ENCODE results near the gene TNNT1.

The TNNT1 gene

DNA sequence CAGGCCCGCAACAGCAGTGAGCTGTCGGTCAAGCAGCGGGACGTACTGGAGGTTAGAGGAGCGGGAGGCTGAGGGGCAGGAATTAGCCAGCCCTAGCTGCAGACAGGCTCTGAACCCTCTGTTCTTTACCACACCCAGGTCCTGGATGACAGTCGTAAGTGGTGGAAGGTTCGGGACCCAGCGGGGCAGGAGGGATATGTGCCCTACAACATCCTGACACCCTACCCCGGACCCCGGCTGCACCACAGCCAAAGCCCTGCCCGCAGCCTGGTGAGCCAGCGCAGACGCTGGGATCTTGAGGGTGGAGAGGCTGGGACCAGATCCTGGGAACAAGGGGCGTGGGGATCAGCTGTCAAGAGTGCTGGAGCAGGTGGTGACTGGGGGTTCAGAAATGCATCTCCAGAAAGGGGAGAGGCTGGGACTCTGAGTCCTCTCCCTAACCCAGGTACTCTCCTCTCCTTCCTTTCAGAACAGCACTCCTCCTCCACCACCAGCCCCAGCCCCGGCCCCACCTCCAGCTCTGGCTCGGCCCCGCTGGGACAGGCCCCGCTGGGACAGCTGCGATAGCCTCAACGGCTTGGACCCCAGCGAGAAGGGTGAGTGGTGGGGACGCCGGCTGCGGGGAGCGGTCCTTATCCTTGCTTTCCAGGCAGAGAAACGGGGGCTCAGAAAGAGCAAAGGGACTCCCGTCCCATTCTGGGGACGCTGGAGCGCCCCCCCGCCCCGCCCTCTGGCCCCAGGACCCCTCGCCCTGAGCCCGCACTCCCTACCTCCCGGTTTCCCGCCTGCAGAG is 62.9 kb downstream of the TNNT1 start:
- no peak for TF ChIP-seq SUZ12 (IDR thresholded peaks at IDR 0.05; ENCODE audit: extremely low read depth, insufficient read depth, insufficient read length)
- TF ChIP-seq YY1 (IDR thresholded peaks at IDR 0.05; ENCODE audit: insufficient read depth, insufficient read length): no peak
- TF ChIP-seq ZNF274 (IDR thresholded peaks at IDR 0.05; ENCODE audit: low read depth, low read length): no peak
- Histone ChIP-seq H3K36me3 (ENCODE audit: insufficient read depth, insufficient read length, low read length) (peaks cover 21% of the 10 kb centered on the region), H3K4me3 (ENCODE audit: insufficient read length, low read depth) (peak overlapping the region; percentile 39), H3K27me3 (ENCODE audit: insufficient read depth, insufficient read length) (peaks cover 20% of the 10 kb centered on the region), H3K9me3 (ENCODE audit: insufficient read depth, low read length) (no peaks in the 10 kb centered on the region), H3K4me1 (ENCODE audit: insufficient read depth, insufficient read length) (peaks cover 20% of the 10 kb centered on the region), H3K9ac (ENCODE audit: insufficient read length, low read depth) (peak overlapping the region; percentile 15)
- DNase-seq (ENCODE audit: low read depth, low spot score): no peak

DNA sequence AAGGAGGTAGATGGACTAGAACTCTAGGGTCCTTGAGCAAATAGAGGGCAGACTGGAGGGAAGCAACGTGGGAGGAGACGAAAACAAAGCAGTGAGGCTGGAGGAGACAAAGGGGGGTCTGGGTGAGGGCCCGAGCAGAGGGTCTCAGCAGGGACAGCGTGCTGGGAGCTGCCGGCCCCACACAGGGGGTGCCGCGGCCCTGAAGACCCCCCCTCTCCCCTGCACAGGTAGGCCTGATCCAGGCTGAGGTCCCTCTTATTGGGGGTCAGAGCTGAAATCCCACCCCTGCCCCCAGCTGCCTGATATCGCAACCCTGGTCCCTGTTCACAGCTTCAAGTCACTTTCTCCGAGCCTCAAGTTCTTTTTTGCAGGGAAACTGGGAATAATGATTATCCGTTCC is 64.6 kb downstream of the TNNT1 start:
- DNase-seq (ENCODE audit: low read depth, low spot score): no peak
- Histone ChIP-seq H3K4me3 (ENCODE audit: insufficient read length, low read depth) (no peak overlapping the region), H3K4me1 (ENCODE audit: insufficient read depth, insufficient read length) (peaks cover 18% of the 10 kb centered on the region), H3K9me3 (ENCODE audit: insufficient read depth, low read length) (no peaks in the 10 kb centered on the region), H3K9ac (ENCODE audit: insufficient read length, low read depth) (peak overlapping the region; percentile 32), H3K36me3 (ENCODE audit: insufficient read depth, insufficient read length, low read length) (peaks cover 10% of the 10 kb centered on the region), H3K27me3 (ENCODE audit: insufficient read depth, insufficient read length) (peaks cover 29% of the 10 kb centered on the region)
- TF ChIP-seq YY1 (IDR thresholded peaks at IDR 0.05; ENCODE audit: insufficient read depth, insufficient read length): no peak
- TF ChIP-seq SUZ12 (IDR thresholded peaks at IDR 0.05; ENCODE audit: extremely low read depth, insufficient read depth, insufficient read length): no peak
- TF ChIP-seq ZNF274 (IDR thresholded peaks at IDR 0.05; ENCODE audit: low read depth, low read length): no peak

DNA sequence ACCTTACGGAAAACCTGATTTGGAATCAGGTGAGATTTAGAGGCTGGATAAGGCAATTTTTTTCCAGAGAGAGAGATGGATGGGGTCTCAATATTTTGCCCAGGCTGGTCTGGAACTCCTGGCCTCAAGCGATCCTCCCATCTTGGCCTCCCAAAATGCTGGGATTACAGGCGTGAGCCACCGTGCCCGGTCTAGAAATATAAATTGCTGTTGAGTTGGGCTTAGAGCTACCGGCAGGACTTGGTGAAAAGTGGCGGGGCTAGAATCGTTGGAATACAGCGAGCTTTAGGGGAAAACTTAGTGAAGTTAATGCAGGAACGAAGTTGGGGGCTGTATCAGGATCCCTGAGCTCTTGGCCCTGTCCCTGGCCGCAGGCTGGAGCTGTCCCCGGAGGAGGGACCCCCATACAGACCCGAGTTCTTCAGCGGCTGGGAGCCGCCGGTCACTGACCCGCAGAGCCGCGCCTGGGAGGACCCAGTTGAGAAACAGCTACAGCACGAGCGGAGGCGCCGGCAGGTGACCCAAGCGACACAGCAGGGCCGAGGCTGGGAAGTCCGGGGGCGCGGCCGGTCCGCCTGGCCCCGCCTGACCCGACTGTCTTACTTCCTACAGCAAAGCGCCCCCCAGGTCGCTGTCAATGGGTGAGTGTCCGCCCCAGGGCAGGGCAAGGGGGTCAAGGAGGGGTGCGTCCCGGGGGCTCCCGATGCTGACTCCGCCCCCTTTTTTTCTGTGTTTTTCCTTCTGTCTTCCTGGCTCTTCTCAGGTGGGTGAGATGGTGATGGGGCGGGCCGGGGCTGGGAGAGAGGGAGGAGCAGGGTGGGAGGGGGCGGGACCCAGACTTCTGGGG is 65.8 kb downstream of the TNNT1 start:
- no peaks in the 10 kb centered on the region for H3K9me3 ChIP-seq (ENCODE audit: insufficient read depth, low read length)
- no peak overlapping the region for H3K4me3 ChIP-seq (ENCODE audit: insufficient read length, low read depth)
- TF ChIP-seq YY1 (IDR thresholded peaks at IDR 0.05; ENCODE audit: insufficient read depth, insufficient read length) (no peak), SUZ12 (IDR thresholded peaks at IDR 0.05; ENCODE audit: extremely low read depth, insufficient read depth, insufficient read length) (no peak), ZNF274 (IDR thresholded peaks at IDR 0.05; ENCODE audit: low read depth, low read length) (no peak)
- no peak overlapping the region for H3K9ac ChIP-seq (ENCODE audit: insufficient read length, low read depth)
- H3K27me3 ChIP-seq (ENCODE audit: insufficient read depth, insufficient read length): peaks cover 35% of the 10 kb centered on the region
- peaks cover 6% of the 10 kb centered on the region for H3K36me3 ChIP-seq (ENCODE audit: insufficient read depth, insufficient read length, low read length)
- DNase-seq (ENCODE audit: low read depth, low spot score): no peak
- peaks cover 15% of the 10 kb centered on the region for H3K4me1 ChIP-seq (ENCODE audit: insufficient read depth, insufficient read length)

Measured in NT2/D1 (cell line).